HG03045 (cell line): ENCODE results near the gene SPTBN1.

ENCODE experiments used
- ATAC-seq: cut with Tn5 transposase; IDR thresholded peaks from one replicate; pipeline ENCODE4 v1.9.1; 2021; ENCODE audit warnings: mild to moderate bottlenecking, moderate library complexity; ENCODE audit not compliant: unreplicated experiment

SPTBN1 gene

GRCh38 chr2:54642677-54643430 lies 186.7 kb downstream of the SPTBN1 start:
- no peak for ATAC-seq

- ATAC-seq, result no peak
Observed at GRCh38 chr2:54644236-54644635, 188.1 kb downstream of the SPTBN1 start.

GRCh38 chr2:54646170-54646927 lies 190.2 kb downstream of the SPTBN1 start:
- no peak for ATAC-seq

- ATAC-seq, result no peak
Observed at GRCh38 chr2:54648256-54648655, 192.1 kb downstream of the SPTBN1 start.

- no peak for ATAC-seq
Observed at GRCh38 chr2:54649191-54649590, 193.1 kb downstream of the SPTBN1 start.

- no peak for ATAC-seq
Observed at GRCh38 chr2:54649633-54650032, 193.5 kb downstream of the SPTBN1 start.

- ATAC-seq, result no peak
Observed at GRCh38 chr2:54650612-54651011, 194.5 kb downstream of the SPTBN1 start.

- no peak for ATAC-seq
Observed at GRCh38 chr2:54651291-54651690, 195.2 kb downstream of the SPTBN1 start.

- no peak for ATAC-seq
Observed at GRCh38 chr2:54652540-54652939, 196.4 kb downstream of the SPTBN1 start.

GRCh38 chr2:54653572-54654204 lies 197.6 kb downstream of the SPTBN1 start:
- ATAC-seq, result no peak

GRCh38 chr2:54655046-54655809 lies 199.1 kb downstream of the SPTBN1 start:
- no peak for ATAC-seq

GRCh38 chr2:54656863-54657262 lies 200.7 kb downstream of the SPTBN1 start:
- no peak for ATAC-seq

GRCh38 chr2:54657664-54658083 lies 201.5 kb downstream of the SPTBN1 start:
- no peak for ATAC-seq

GRCh38 chr2:54658564-54659071 lies 202.5 kb downstream of the SPTBN1 start:
- no peak for ATAC-seq

GRCh38 chr2:54659527-54659926 lies 203.4 kb downstream of the SPTBN1 start:
- ATAC-seq, result no peak

GRCh38 chr2:54660752-54661151 lies 204.6 kb downstream of the SPTBN1 start:
- ATAC-seq, result no peak

- ATAC-seq, result no peak
Observed at GRCh38 chr2:54663424-54664030, 207.4 kb downstream of the SPTBN1 start.

GRCh38 chr2:54664238-54664786 lies 208.2 kb downstream of the SPTBN1 start:
- no peak for ATAC-seq

GRCh38 chr2:54665436-54665856 lies 209.3 kb downstream of the SPTBN1 start:
- no peak for ATAC-seq

GRCh38 chr2:54666131-54666633 lies 210.1 kb downstream of the SPTBN1 start:
- ATAC-seq, result no peak
